Loucy (cell line): ENCODE results near the gene MIER2.

ENCODE experiments used
- H2AFZ ChIP-seq: fragments of 200-600 bp; sonication (generic); 2 replicates; pipeline ENCODE4 v1.6.0; 2016; ENCODE audit warnings: antibody characterized with exemption, mild to moderate bottlenecking, low read length, moderate library complexity
- H3F3A ChIP-seq: fragments of 200-600 bp; 2 replicates; pipeline ENCODE4 v1.6.0; 2016; ENCODE audit warnings: antibody characterized with exemption, low read depth, mild to moderate bottlenecking
- H3K27me3 ChIP-seq: fragments of 200-600 bp; sonication (generic); 2 replicates; pipeline ENCODE4 v1.6.1; 2014; ENCODE audit warnings: low read length, mild to moderate bottlenecking; ENCODE audit not compliant: insufficient read depth, poor library complexity, severe bottlenecking
- H3K36me3 ChIP-seq: fragments of 200-600 bp; sonication (generic); 2 replicates; pipeline ENCODE4 v1.6.1; 2016; ENCODE audit warnings: low read length; ENCODE audit not compliant: insufficient read depth
- H3K4me1 ChIP-seq: fragments of 200-600 bp; sonication (generic); 2 replicates; pipeline ENCODE4 v1.5.1; 2014; ENCODE audit warnings: low read length, mild to moderate bottlenecking; ENCODE audit not compliant: insufficient read depth, poor library complexity, severe bottlenecking
- H3K4me2 ChIP-seq: fragments of 200-600 bp; sonication (generic); 2 replicates; pipeline ENCODE4 v1.6.0; 2014; ENCODE audit warnings: antibody characterized with exemption, low read length, low read depth, mild to moderate bottlenecking; ENCODE audit not compliant: poor library complexity, severe bottlenecking
- H3K4me3 ChIP-seq: fragments of 200-600 bp; sonication (generic); 2 replicates; pipeline ENCODE4 v1.5.1; 2014; ENCODE audit warnings: low read length, mild to moderate bottlenecking, mixed read lengths; ENCODE audit not compliant: poor library complexity, severe bottlenecking
- H3K79me2 ChIP-seq: fragments of 200-600 bp; sonication (generic); 2 replicates; pipeline ENCODE4 v1.6.1; 2014; ENCODE audit warnings: low read length; ENCODE audit not compliant: insufficient read depth
- H3K9ac ChIP-seq: fragments of 200-600 bp; sonication (generic); 2 replicates; pipeline ENCODE4 v1.6.0; 2014; ENCODE audit warnings: mild to moderate bottlenecking, low read depth, low read length, moderate library complexity; ENCODE audit not compliant: poor library complexity, severe bottlenecking
- H3K9me2 ChIP-seq: fragments of 200-600 bp; sonication (generic); replicated peaks from 2 replicates; pipeline ENCODE4 v1.6.1; 2016; ENCODE audit warnings: low read depth, low read length, mixed read lengths
- H3K9me3 ChIP-seq: fragments of 200-600 bp; sonication (generic); 2 replicates; pipeline ENCODE4 v1.6.1; 2014; ENCODE audit warnings: mild to moderate bottlenecking, antibody characterized with exemption, low read length, low read depth; ENCODE audit not compliant: insufficient read depth
- H4K20me1 ChIP-seq: fragments of 200-600 bp; sonication (generic); 2 replicates; pipeline ENCODE4 v1.6.0; 2014; ENCODE audit warnings: antibody characterized with exemption, low read length, mild to moderate bottlenecking; ENCODE audit not compliant: insufficient read depth, poor library complexity, severe bottlenecking
- CTCF ChIP-seq: fragments of 200-600 bp; sonication (generic); conservative IDR thresholded peaks from 2 replicates; pipeline ENCODE4 v1.5.1; 2014; ENCODE audit warnings: mild to moderate bottlenecking, antibody characterized with exemption, low read length
- EZH2phosphoT487 ChIP-seq: fragments of 200-600 bp; IDR thresholded peaks from 2 replicates; pipeline ENCODE4 v1.6.1; 2018; ENCODE audit warnings: antibody characterized with exemption, mild to moderate bottlenecking, moderate library complexity, borderline replicate concordance

MIER2 gene

GRCh38 chr19:305240-306150 lies 39.1 kb downstream of the MIER2 start:
- Histone ChIP-seq H3K27me3 (no peaks in the 10 kb centered on the region), H3K9me3 (no peaks in the 10 kb centered on the region), H3K4me1 (no peaks in the 10 kb centered on the region), H3K79me2 (no peaks in the 10 kb centered on the region), H3K9me2 (no peaks in the 10 kb centered on the region), H3K9ac (no peak overlapping the region), H3K4me3 (no peak overlapping the region), H3K36me3 (peaks cover 31% of the 10 kb centered on the region; the same call in 1 of the 2 replicates), H2AFZ (no peak overlapping the region), H4K20me1 (no peaks in the 10 kb centered on the region), H3K4me2 (no peak overlapping the region), H3F3A (no peaks in the 10 kb centered on the region)
- TF ChIP-seq EZH2phosphoT487: no peak
- no peak for TF ChIP-seq CTCF

- Histone ChIP-seq H3K79me2 (no peaks in the 10 kb centered on the region), H3K9ac (no peak overlapping the region), H4K20me1 (no peaks in the 10 kb centered on the region), H3K4me3 (no peak overlapping the region), H3K27me3 (no peaks in the 10 kb centered on the region), H3K9me3 (no peaks in the 10 kb centered on the region), H2AFZ (no peak overlapping the region), H3K36me3 (no peaks in the 10 kb centered on the region), H3F3A (no peaks in the 10 kb centered on the region), H3K4me1 (no peaks in the 10 kb centered on the region), H3K4me2 (no peak overlapping the region), H3K9me2 (no peaks in the 10 kb centered on the region)
- TF ChIP-seq EZH2phosphoT487: no peak
- TF ChIP-seq CTCF: no peak
These were observed 47.9 kb downstream of the MIER2 start for GRCh38 chr19:296476-297225.

GRCh38 chr19:295687-296370 lies 48.8 kb downstream of the MIER2 start:
- Histone ChIP-seq H3K4me2 (no peak overlapping the region), H3K4me3 (no peak overlapping the region), H3K27me3 (no peaks in the 10 kb centered on the region), H3K9me2 (no peaks in the 10 kb centered on the region), H3K9me3 (no peaks in the 10 kb centered on the region), H3K4me1 (no peaks in the 10 kb centered on the region), H4K20me1 (no peaks in the 10 kb centered on the region), H3F3A (no peaks in the 10 kb centered on the region), H2AFZ (no peak overlapping the region), H3K9ac (no peak overlapping the region), H3K36me3 (no peaks in the 10 kb centered on the region), H3K79me2 (no peaks in the 10 kb centered on the region)
- TF ChIP-seq CTCF: no peak
- no peak for TF ChIP-seq EZH2phosphoT487
